Adrenal gland (tissue), 5 donors: ENCODE data around the gene SLC12A4.

Experiments
- POLR2A ChIP-seq, 2 donors: fragments of 450-650 bp; IDR thresholded peaks; one replicate each; pipeline ENCODE4 v1.6.1; 2017; ENCODE audit warnings: antibody characterized with exemption in 2 of 2, mild to moderate bottlenecking in 2 of 2, moderate library complexity in 1 of 2
- TF ChIP-seq, protein P1 (sequence below), 6 experiments: fragments of 450-650 bp in 4 of 6; fragments of 200-600 bp in 2 of 6; sonication (generic) in 1 of 6; IDR thresholded peaks; 1 replicate in 5 of 6; 2 replicates in 1 of 6; pipeline versions ENCODE4 v1.5.1 to v1.8.0; 2016 to 2021; ENCODE audit warnings: antibody characterized with exemption in 6 of 6, mild to moderate bottlenecking in 2 of 6, moderate library complexity in 1 of 6
- donor health status: DM: no; HTN: no; CAD: no.

DNA sequence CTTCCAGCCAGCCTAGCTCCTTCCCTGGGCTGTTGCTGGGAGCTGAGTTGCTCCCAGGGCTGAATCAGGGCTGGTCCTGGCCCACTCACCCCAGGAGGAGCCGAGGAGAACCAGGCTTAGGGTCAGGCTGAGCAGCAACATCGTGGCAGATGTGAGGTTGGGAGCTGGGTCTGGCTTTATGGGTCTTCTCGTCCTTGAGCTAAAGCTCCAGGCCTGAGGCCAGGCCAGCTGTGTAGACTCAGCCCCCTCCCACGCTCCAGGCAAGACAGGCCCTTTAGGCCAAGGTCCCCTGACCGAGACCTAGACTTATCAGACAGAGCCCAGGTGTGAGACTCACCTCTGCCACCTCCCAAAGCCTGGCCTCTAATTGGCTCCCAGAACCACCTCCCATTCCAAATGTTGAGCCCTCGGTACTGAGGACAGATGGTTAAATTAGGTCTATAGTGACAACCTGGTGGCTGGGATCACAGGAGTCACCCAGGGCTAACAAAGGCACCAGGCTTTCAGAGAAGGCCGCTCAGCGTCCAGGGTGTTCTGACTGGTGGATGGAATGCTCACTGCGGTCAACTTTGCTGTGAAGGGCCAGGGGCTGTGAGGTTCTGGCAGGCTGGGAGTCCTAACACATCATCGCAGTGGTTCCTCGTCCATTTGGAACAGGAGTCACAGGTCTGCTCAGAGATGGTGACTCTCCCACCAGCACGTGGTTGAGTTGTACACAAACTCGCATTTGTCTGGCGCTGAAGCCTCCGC lies 36.5 kb downstream of the SLC12A4 start, which contains the start of gene CTRL:
- TF ChIP-seq, protein P1, sequence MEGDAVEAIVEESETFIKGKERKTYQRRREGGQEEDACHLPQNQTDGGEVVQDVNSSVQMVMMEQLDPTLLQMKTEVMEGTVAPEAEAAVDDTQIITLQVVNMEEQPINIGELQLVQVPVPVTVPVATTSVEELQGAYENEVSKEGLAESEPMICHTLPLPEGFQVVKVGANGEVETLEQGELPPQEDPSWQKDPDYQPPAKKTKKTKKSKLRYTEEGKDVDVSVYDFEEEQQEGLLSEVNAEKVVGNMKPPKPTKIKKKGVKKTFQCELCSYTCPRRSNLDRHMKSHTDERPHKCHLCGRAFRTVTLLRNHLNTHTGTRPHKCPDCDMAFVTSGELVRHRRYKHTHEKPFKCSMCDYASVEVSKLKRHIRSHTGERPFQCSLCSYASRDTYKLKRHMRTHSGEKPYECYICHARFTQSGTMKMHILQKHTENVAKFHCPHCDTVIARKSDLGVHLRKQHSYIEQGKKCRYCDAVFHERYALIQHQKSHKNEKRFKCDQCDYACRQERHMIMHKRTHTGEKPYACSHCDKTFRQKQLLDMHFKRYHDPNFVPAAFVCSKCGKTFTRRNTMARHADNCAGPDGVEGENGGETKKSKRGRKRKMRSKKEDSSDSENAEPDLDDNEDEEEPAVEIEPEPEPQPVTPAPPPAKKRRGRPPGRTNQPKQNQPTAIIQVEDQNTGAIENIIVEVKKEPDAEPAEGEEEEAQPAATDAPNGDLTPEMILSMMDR (IDR thresholded peaks at IDR 0.05), result no peak
- no peak for TF ChIP-seq POLR2A (IDR thresholded peaks at IDR 0.05)
